Thyroid gland (tissue), 4 donors: ENCODE results near the gene OTC.

ENCODE experiments used
- CTCF ChIP-seq, 6 experiments: fragments of 200-600 bp in 3 of 6; fragments of 450-650 bp in 3 of 6; sonication (generic) in 3 of 6; IDR thresholded peaks; one replicate each; pipeline ENCODE4 v1.5.1; 2016 to 2019; ENCODE audit warnings: antibody characterized with exemption in 6 of 6, mild to moderate bottlenecking in 2 of 6, inconsistent platforms in 1 of 6, moderate library complexity in 1 of 6
- POLR2A ChIP-seq, 2 donors: fragments of 450-650 bp; IDR thresholded peaks; one replicate each; pipeline ENCODE4 v1.6.1; 2017; ENCODE audit warnings: antibody characterized with exemption in 2 of 2, mild to moderate bottlenecking in 2 of 2, moderate library complexity in 1 of 2

DNA sequence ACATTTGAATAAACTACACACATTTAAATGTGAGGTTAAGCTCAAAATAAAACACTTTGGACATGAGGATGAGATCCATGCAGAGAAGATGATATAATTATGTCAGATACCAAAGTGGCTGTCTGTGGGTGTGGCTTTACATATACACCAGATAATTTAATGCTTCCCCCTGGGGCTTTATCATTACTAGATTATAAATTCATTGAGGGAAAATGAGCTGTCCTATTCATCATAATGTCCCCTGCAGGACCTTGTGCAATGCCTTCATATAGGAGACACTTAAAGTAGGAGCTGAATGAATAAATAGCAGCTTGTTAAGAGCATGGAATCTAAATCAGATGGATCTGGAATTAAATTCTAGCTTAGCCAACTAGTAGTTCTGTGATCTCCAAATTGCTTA is 49.7 kb downstream of the OTC start:
- TF ChIP-seq CTCF (IDR thresholded peaks at IDR 0.05) (no peak), POLR2A (IDR thresholded peaks at IDR 0.05) (no peak)
